GM19468 (cell line): ENCODE data around the gene RUFY4.

Source experiments
- ATAC-seq: cut with Tn5 transposase; IDR thresholded peaks from one replicate; pipeline ENCODE4 v1.9.1; 2021; ENCODE audit warnings: mild to moderate bottlenecking, moderate library complexity, moderate number of reproducible peaks; ENCODE audit not compliant: unreplicated experiment; ENCODE audit errors: extremely low read depth

The RUFY4 gene

GRCh38 chr2:218130377-218130776, 61.3 kb downstream of the RUFY4 start:
- ATAC-seq: no peak

- ATAC-seq: no peak
Measured at GRCh38 chr2:218130822-218131221, 61.8 kb downstream of the RUFY4 start.

- ATAC-seq: no peak
Measured at GRCh38 chr2:218137514-218137913, 68.5 kb downstream of the RUFY4 start.

GRCh38 chr2:218138047-218138446, 69.0 kb downstream of the RUFY4 start:
- no peak for ATAC-seq
